GM23338 (cell line): ENCODE data around the gene KIF25. TPM values are rescaled to one million over a fixed set of nuclear protein-coding genes. Genes with fewer than 3 reads are reported as not detected.

ENCODE experiments used
- ATAC-seq: fragments of 200-7000 bp; cut with Tn5 transposase; 3 replicates; pipeline ENCODE4 v1.9.1; 2020
- DNase-seq: peaks from one replicate; pipeline ENCODE4 v3.0.0-alpha.2; 2015; ENCODE audit warnings: low spot score
- H2AFZ ChIP-seq: fragments of 200-600 bp; sonication (generic); 2 replicates; pipeline ENCODE4 v1.8.0; 2016; ENCODE audit warnings: antibody characterized with exemption, mild to moderate bottlenecking, moderate library complexity
- H3F3A ChIP-seq: fragments of 200-600 bp; sonication (generic); replicated peaks from 2 replicates; pipeline ENCODE4 v1.8.0; 2017; ENCODE audit warnings: antibody characterized with exemption, mixed run types, low read depth
- H3K27ac ChIP-seq: fragments of 200-600 bp; sonication (generic); 2 replicates; pipeline ENCODE4 v1.6.1; 2016; ENCODE audit warnings: low read depth
- H3K27me3 ChIP-seq: fragments of 200-600 bp; sonication (generic); 2 replicates; pipeline ENCODE4 v1.8.0; 2016; ENCODE audit warnings: mild to moderate bottlenecking, mixed run types, moderate library complexity; ENCODE audit not compliant: insufficient read depth
- H3K36me3 ChIP-seq: fragments of 200-600 bp; sonication (generic); 2 replicates; pipeline ENCODE4 v1.8.0; 2016; ENCODE audit warnings: mild to moderate bottlenecking; ENCODE audit not compliant: insufficient read depth
- H3K4me1 ChIP-seq: fragments of 200-600 bp; sonication (generic); 2 replicates; pipeline ENCODE4 v1.8.0; 2016; ENCODE audit warnings: mild to moderate bottlenecking, moderate library complexity; ENCODE audit not compliant: insufficient read depth
- H3K4me2 ChIP-seq: fragments of 200-600 bp; sonication (generic); 2 replicates; pipeline ENCODE4 v1.7.1; 2017; ENCODE audit warnings: mixed run types
- H3K4me3 ChIP-seq: fragments of 200-600 bp; sonication (generic); 2 replicates; pipeline ENCODE4 v1.6.1; 2016; ENCODE audit warnings: mixed run types
- H3K79me2 ChIP-seq: fragments of 200-600 bp; sonication (generic); replicated peaks from 2 replicates; pipeline ENCODE4 v1.8.0; 2017; ENCODE audit warnings: mild to moderate bottlenecking; ENCODE audit not compliant: insufficient read depth
- H3K9me2 ChIP-seq: fragments of 200-600 bp; sonication (generic); 2 replicates; pipeline ENCODE4 v1.8.0; 2017; ENCODE audit not compliant: insufficient read depth
- H4K20me1 ChIP-seq: fragments of 200-600 bp; sonication (generic); replicated peaks from 2 replicates; pipeline ENCODE4 v1.8.0; 2017; ENCODE audit warnings: mild to moderate bottlenecking; ENCODE audit not compliant: insufficient read depth
- H3K27ac Mint-ChIP-seq: 2 replicates; pipeline ENCODE4 v1.8.0; 2020; ENCODE audit warnings: inconsistent platforms, mild to moderate bottlenecking, moderate library complexity, mixed read lengths
- H3K27me3 Mint-ChIP-seq: 3 replicates; pipeline ENCODE4 v1.8.0; 2022; ENCODE audit warnings: low read depth, mild to moderate bottlenecking, moderate library complexity, mixed read lengths, inconsistent platforms; ENCODE audit not compliant: insufficient read depth, poor library complexity
- H3K36me3 Mint-ChIP-seq: 3 replicates; pipeline ENCODE4 v1.8.0; 2021; ENCODE audit warnings: low read depth, mild to moderate bottlenecking, inconsistent platforms, moderate library complexity, mixed read lengths
- H3K4me1 Mint-ChIP-seq: 3 replicates; pipeline ENCODE4 v1.8.0; 2020; ENCODE audit warnings: mild to moderate bottlenecking, inconsistent platforms, mixed read lengths
- H3K4me3 Mint-ChIP-seq: 3 replicates; pipeline ENCODE4 v1.8.0; 2021; ENCODE audit warnings: moderate library complexity, mild to moderate bottlenecking, inconsistent platforms, mixed read lengths
- H3K9me3 Mint-ChIP-seq: 3 replicates; pipeline ENCODE4 v1.8.0; 2020; ENCODE audit warnings: moderate library complexity, mild to moderate bottlenecking, inconsistent platforms, mixed read lengths
- CREB1 ChIP-seq: fragments of 250-450 bp; sonication (Bioruptor Pico); IDR thresholded peaks from 2 replicates; pipeline ENCODE4 v1.5.0; 2020; ENCODE audit warnings: low read depth, mild to moderate bottlenecking, moderate library complexity
- EZH2 ChIP-seq: fragments of 200-600 bp; sonication (generic); IDR thresholded peaks from one replicate; pipeline ENCODE4 v1.8.0; 2017; ENCODE audit warnings: antibody characterized with exemption, mild to moderate bottlenecking, low read depth; ENCODE audit not compliant: unreplicated experiment
- EZH2phosphoT487 ChIP-seq: fragments of 200-600 bp; sonication (generic); IDR thresholded peaks from one replicate; pipeline ENCODE4 v1.8.1; 2018; ENCODE audit warnings: antibody characterized with exemption; ENCODE audit not compliant: unreplicated experiment
- JUNB ChIP-seq: IDR thresholded peaks from one replicate; pipeline ENCODE4 v1.6.1; 2016; ENCODE audit warnings: antibody characterized with exemption; ENCODE audit not compliant: unreplicated experiment
- NANOG ChIP-seq: IDR thresholded peaks from 2 replicates; pipeline ENCODE4 v1.6.1; 2016; ENCODE audit warnings: antibody characterized with exemption, borderline replicate concordance
- POLR2AphosphoS5 ChIP-seq: IDR thresholded peaks from 2 replicates; pipeline ENCODE4 v1.6.1; 2016; ENCODE audit warnings: antibody characterized with exemption, low read depth
- STAT1 ChIP-seq: IDR thresholded peaks from one replicate; pipeline ENCODE4 v1.6.1; 2016; ENCODE audit warnings: antibody characterized with exemption; ENCODE audit not compliant: unreplicated experiment
- ZNF114 ChIP-seq: fragments of 250-450 bp; sonication (Bioruptor Pico); IDR thresholded peaks from 2 replicates; pipeline ENCODE4 v1.5.0; 2020; ENCODE audit warnings: mild to moderate bottlenecking, moderate library complexity
- ZNF331 ChIP-seq: fragments of 250-450 bp; sonication (Bioruptor Pico); IDR thresholded peaks from 2 replicates; pipeline ENCODE4 v1.5.0; 2020; ENCODE audit warnings: low read depth, mild to moderate bottlenecking, moderate library complexity
- polyA plus RNA-seq: library from polyadenylated mRNA; unstranded; fragments of >200 nt; fragmentation: Nextera tagmentation; extraction: Ambion mirVana; gene quantifications from 2 replicates; pipeline ENCODE4 v1.2.1, GENCODE V29; 2016
- total RNA-seq: library from RNA; depleted of rRNA; stranded (reverse); fragments of >200 nt; shearing (Covaris generic); gene quantifications from 2 replicates; pipeline ENCODE4 v1.2.3, GENCODE V29; 2014
- TF ChIP-seq, protein P1 (sequence below): fragments of 250-450 bp; sonication (Bioruptor Pico); IDR thresholded peaks from 2 replicates; pipeline ENCODE4 v1.5.0; 2020; ENCODE audit warnings: mild to moderate bottlenecking, moderate library complexity
- TF ChIP-seq, protein P2 (sequence below): IDR thresholded peaks from 2 replicates; pipeline ENCODE4 v1.6.1; 2016; ENCODE audit warnings: antibody characterized with exemption
- TF ChIP-seq, protein P3 (sequence below): IDR thresholded peaks from one replicate; pipeline ENCODE4 v1.6.1; 2018; ENCODE audit warnings: antibody characterized with exemption; ENCODE audit not compliant: unreplicated experiment
- TF ChIP-seq, protein P4 (sequence below), 2 experiments: fragments of 200-600 bp in 1 of 2; sonication (generic) in 1 of 2; conservative IDR thresholded peaks; 2 replicates each; pipeline versions ENCODE4 v1.5.1 to v1.6.1; 2016 to 2017; ENCODE audit warnings: antibody characterized with exemption in 2 of 2, low read depth in 2 of 2, mild to moderate bottlenecking in 2 of 2, moderate library complexity in 1 of 2

Gene KIF25
- total and polyA plus RNA-seq, 2 experiments from 2014 or later: 0.69 to 0.76 TPM

DNA sequence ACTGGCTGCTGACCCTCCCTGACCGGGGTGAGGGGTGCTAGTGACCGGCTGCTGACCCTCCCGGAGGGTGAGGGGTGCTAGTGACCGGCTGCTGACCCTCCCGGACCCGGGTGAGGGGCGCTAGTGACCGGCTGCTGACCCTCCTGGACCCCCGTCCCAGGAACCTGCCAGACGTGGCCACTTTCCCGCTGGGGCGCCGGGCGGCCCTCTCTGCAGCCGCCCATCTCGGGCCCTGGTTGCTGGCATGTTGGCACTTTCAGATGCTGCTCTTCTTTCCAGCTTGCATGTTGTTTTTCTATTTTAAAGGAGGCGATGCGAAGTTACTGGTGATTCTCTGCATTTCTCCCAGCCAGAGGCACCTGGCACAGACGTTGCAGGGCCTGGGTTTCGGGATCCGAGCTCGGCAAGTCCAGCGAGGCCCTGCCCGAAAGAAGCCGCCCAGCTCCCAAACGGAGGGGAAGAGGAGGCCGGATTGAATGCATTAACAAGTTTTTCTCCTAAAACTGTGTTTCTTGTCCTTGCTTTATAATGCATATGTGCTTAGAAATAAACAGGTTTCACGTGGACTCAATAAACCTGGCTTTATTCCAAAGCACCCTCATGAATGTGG is 47.2 kb downstream of the KIF25 start:
- Histone ChIP-seq H3K4me1 (no peaks in the 10 kb centered on the region), H3K27me3 (no peaks in the 10 kb centered on the region), H3K27ac (no peak overlapping the region), H3K4me2 (no peak overlapping the region), H2AFZ (no peak overlapping the region), H3K79me2 (no peaks in the 10 kb centered on the region), H3F3A (no peaks in the 10 kb centered on the region), H4K20me1 (no peaks in the 10 kb centered on the region), H3K36me3 (peaks cover 5% of the 10 kb centered on the region; the same call in 1 of the 2 replicates), H3K4me3 (no peak overlapping the region), H3K9me2 (no peaks in the 10 kb centered on the region; the same call in 1 of the 2 replicates)
- Mint-ChIP-seq H3K9me3 (peaks cover 27% of the 10 kb centered on the region), H3K4me3 (no peak overlapping the region), H3K27ac (no peak overlapping the region), H3K27me3 (peaks cover under 1% of the 10 kb centered on the region), H3K36me3 (peaks cover 17% of the 10 kb centered on the region; the same call in 2 of the 3 replicates), H3K4me1 (no peaks in the 10 kb centered on the region)
- DNase-seq (no peak), ATAC-seq (no peak)
- TF ChIP-seq CREB1 (no peak), NANOG (no peak), JUNB (no peak), ZNF114 (CRISPR knock-in tag) (no peak), POLR2AphosphoS5 (no peak), EZH2 (no peak), ZNF331 (CRISPR knock-in tag) (no peak), EZH2phosphoT487 (no peak), STAT1 (no peak)
- TF ChIP-seq, protein P1, sequence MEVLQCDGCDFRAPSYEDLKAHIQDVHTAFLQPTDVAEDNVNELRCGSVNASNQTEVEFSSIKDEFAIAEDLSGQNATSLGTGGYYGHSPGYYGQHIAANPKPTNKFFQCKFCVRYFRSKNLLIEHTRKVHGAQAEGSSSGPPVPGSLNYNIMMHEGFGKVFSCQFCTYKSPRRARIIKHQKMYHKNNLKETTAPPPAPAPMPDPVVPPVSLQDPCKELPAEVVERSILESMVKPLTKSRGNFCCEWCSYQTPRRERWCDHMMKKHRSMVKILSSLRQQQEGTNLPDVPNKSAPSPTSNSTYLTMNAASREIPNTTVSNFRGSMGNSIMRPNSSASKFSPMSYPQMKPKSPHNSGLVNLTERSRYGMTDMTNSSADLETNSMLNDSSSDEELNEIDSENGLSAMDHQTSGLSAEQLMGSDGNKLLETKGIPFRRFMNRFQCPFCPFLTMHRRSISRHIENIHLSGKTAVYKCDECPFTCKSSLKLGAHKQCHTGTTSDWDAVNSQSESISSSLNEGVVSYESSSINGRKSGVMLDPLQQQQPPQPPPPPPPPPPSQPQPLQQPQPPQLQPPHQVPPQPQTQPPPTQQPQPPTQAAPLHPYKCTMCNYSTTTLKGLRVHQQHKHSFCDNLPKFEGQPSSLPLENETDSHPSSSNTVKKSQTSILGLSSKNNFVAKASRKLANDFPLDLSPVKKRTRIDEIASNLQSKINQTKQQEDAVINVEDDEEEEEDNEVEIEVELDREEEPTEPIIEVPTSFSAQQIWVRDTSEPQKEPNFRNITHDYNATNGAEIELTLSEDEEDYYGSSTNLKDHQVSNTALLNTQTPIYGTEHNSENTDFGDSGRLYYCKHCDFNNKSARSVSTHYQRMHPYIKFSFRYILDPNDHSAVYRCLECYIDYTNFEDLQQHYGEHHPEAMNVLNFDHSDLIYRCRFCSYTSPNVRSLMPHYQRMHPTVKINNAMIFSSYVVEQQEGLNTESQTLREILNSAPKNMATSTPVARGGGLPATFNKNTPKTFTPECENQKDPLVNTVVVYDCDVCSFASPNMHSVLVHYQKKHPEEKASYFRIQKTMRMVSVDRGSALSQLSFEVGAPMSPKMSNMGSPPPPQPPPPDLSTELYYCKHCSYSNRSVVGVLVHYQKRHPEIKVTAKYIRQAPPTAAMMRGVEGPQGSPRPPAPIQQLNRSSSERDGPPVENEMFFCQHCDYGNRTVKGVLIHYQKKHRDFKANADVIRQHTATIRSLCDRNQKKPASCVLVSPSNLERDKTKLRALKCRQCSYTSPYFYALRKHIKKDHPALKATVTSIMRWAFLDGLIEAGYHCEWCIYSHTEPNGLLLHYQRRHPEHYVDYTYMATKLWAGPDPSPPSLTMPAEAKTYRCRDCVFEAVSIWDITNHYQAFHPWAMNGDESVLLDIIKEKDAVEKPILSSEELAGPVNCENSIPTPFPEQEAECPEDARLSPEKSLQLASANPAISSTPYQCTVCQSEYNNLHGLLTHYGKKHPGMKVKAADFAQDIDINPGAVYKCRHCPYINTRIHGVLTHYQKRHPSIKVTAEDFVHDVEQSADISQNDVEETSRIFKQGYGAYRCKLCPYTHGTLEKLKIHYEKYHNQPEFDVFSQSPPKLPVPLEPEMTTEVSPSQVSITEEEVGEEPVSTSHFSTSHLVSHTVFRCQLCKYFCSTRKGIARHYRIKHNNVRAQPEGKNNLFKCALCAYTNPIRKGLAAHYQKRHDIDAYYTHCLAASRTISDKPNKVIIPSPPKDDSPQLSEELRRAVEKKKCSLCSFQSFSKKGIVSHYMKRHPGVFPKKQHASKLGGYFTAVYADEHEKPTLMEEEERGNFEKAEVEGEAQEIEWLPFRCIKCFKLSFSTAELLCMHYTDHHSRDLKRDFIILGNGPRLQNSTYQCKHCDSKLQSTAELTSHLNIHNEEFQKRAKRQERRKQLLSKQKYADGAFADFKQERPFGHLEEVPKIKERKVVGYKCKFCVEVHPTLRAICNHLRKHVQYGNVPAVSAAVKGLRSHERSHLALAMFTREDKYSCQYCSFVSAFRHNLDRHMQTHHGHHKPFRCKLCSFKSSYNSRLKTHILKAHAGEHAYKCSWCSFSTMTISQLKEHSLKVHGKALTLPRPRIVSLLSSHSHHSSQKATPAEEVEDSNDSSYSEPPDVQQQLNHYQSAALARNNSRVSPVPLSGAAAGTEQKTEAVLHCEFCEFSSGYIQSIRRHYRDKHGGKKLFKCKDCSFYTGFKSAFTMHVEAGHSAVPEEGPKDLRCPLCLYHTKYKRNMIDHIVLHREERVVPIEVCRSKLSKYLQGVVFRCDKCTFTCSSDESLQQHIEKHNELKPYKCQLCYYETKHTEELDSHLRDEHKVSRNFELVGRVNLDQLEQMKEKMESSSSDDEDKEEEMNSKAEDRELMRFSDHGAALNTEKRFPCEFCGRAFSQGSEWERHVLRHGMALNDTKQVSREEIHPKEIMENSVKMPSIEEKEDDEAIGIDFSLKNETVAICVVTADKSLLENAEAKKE (CRISPR knock-in tag): no peak
- TF ChIP-seq, protein P2, sequence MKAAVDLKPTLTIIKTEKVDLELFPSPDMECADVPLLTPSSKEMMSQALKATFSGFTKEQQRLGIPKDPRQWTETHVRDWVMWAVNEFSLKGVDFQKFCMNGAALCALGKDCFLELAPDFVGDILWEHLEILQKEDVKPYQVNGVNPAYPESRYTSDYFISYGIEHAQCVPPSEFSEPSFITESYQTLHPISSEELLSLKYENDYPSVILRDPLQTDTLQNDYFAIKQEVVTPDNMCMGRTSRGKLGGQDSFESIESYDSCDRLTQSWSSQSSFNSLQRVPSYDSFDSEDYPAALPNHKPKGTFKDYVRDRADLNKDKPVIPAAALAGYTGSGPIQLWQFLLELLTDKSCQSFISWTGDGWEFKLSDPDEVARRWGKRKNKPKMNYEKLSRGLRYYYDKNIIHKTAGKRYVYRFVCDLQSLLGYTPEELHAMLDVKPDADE: no peak
- TF ChIP-seq, protein P3, sequence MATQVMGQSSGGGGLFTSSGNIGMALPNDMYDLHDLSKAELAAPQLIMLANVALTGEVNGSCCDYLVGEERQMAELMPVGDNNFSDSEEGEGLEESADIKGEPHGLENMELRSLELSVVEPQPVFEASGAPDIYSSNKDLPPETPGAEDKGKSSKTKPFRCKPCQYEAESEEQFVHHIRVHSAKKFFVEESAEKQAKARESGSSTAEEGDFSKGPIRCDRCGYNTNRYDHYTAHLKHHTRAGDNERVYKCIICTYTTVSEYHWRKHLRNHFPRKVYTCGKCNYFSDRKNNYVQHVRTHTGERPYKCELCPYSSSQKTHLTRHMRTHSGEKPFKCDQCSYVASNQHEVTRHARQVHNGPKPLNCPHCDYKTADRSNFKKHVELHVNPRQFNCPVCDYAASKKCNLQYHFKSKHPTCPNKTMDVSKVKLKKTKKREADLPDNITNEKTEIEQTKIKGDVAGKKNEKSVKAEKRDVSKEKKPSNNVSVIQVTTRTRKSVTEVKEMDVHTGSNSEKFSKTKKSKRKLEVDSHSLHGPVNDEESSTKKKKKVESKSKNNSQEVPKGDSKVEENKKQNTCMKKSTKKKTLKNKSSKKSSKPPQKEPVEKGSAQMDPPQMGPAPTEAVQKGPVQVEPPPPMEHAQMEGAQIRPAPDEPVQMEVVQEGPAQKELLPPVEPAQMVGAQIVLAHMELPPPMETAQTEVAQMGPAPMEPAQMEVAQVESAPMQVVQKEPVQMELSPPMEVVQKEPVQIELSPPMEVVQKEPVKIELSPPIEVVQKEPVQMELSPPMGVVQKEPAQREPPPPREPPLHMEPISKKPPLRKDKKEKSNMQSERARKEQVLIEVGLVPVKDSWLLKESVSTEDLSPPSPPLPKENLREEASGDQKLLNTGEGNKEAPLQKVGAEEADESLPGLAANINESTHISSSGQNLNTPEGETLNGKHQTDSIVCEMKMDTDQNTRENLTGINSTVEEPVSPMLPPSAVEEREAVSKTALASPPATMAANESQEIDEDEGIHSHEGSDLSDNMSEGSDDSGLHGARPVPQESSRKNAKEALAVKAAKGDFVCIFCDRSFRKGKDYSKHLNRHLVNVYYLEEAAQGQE: no peak
- TF ChIP-seq, protein P4, sequence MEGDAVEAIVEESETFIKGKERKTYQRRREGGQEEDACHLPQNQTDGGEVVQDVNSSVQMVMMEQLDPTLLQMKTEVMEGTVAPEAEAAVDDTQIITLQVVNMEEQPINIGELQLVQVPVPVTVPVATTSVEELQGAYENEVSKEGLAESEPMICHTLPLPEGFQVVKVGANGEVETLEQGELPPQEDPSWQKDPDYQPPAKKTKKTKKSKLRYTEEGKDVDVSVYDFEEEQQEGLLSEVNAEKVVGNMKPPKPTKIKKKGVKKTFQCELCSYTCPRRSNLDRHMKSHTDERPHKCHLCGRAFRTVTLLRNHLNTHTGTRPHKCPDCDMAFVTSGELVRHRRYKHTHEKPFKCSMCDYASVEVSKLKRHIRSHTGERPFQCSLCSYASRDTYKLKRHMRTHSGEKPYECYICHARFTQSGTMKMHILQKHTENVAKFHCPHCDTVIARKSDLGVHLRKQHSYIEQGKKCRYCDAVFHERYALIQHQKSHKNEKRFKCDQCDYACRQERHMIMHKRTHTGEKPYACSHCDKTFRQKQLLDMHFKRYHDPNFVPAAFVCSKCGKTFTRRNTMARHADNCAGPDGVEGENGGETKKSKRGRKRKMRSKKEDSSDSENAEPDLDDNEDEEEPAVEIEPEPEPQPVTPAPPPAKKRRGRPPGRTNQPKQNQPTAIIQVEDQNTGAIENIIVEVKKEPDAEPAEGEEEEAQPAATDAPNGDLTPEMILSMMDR (conservative IDR thresholded peaks at IDR 0.05; ENCODE audit: low read depth in 2 of 2): no peak
